Activated naive CD4-positive, alpha-beta T cell treated with anti-CD3 and anti-CD28 coated beads, Interleukin-2, amount 50 U/mL, for 72 hours (primary cell): ENCODE measurements around the gene SIKE1. TPM values are rescaled to one million over a fixed set of nuclear protein-coding genes. Genes with fewer than 3 reads are reported as not detected.
"Not testable (repeated sequence)": the region's sequence is repeated elsewhere in the genome, so short reads cannot be mapped to it uniquely, and the experiment has no call there.

Experiments
- ATAC-seq, 2 donors: fragments of 150-1000 bp; cut with Tn5 transposase; 2 replicates each; pipeline ENCODE4 v1.10.0; 2021; ENCODE audit warnings: mild to moderate bottlenecking in 2 of 2, moderate library complexity in 2 of 2
- DNase-seq, 2 donors: peaks; one replicate each; pipeline ENCODE4 v3.0.0; 2021 to 2022; ENCODE audit warnings: low spot score in 2 of 2
- H3K27ac Mint-ChIP-seq, 2 donors: one replicate each; pipeline ENCODE4 v1.8.0; 2022; ENCODE audit warnings: mild to moderate bottlenecking in 2 of 2, mixed read lengths in 2 of 2
- H3K36me3 Mint-ChIP-seq, 2 donors: one replicate each; pipeline ENCODE4 v1.8.0; 2022; ENCODE audit warnings: mixed read lengths in 2 of 2
- H3K9me3 Mint-ChIP-seq, 2 donors: one replicate each; pipeline ENCODE4 v1.8.0; 2022; ENCODE audit warnings: mixed read lengths in 2 of 2
- total RNA-seq, 2 donors: library from RNA; stranded (reverse); gene quantifications; one replicate each; pipeline ENCODE4 v1.2.3, GENCODE V29; 2022

SIKE1 gene
- total RNA-seq, result 10 to 100 TPM; 61.1 to 76.0 TPM

DNA sequence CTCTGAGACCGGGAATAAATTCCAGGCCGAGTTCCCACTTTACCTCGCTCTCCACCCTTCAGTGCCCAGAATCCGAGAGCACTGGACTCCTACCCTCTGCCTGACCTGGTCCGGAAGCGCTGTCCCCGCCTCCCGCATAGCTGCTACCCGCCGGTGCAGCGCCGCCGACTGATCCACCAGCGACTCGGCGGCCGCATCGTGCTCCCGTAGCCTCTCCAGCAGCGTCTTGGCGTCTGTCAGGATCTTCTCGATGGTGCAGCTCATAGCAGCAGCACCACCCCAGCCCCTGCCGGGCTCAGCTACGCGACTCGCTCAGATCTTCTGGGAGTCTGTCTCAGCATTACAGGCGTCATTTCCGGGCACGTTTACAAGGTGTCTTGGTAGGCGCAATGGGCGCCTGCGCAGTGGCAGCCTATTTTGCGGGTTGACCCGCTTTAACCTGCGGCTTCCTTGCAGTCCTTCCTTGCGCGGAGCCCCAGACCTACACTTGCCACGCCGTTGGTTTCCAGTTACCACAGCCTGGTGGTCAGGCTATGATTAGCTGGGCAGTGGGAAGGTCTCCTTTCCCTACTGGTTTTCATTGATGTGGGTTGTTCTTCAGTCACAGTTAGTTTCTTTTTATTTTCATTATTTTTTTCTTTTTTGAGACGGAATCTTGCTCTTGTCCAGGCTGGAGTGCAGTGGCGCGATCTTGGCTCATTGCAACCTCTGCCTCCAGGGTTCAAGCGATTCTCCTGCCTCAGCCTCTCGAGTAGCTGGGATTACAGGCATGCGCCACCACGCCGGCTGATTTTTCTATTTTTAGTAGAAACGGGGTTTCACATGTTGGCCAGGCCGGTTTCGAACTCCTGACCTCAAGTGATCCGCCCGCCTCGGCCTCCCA is at the start of gene SIKE1:
TSS of gene SIKE1 (minus strand) at position 342 of the 883 bp plus-strand sequence. CDS start at position 264, 78 bp downstream.
- ATAC-seq, result peak; percentile 96 to 100
- peak within 1 kb of the TSS; percentile 97 to 99 for H3K27ac Mint-ChIP-seq
- peak; percentile 89 to 96 for DNase-seq
- no peaks in the 10 kb centered on the region for H3K9me3 Mint-ChIP-seq
- H3K36me3 Mint-ChIP-seq, result peaks cover 19% of the 10 kb centered on the region in 2 donors

DNA sequence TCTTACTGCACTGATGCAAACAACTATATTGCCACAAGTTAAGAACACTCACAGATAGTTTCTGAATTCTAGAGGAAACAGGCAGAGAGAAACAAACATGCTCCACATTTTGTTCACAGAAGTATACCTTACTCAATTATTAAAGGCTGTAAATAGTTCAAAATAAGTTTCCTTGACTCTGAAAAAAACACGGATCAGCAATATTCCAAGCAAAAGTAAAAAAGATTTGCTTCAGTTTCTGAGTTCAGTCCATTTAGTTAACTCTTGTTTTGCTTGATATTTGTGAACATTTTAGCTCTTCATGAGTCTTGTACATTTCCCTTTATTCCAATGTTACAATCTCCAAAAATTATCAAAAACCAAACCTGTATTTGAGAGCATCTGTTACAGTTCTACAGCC is 49.6 kb upstream of the SIKE1 start:
- DNase-seq, ATAC-seq, H3K36me3 Mint-ChIP-seq, H3K27ac Mint-ChIP-seq, H3K9me3 Mint-ChIP-seq: not testable (repeated sequence)

DNA sequence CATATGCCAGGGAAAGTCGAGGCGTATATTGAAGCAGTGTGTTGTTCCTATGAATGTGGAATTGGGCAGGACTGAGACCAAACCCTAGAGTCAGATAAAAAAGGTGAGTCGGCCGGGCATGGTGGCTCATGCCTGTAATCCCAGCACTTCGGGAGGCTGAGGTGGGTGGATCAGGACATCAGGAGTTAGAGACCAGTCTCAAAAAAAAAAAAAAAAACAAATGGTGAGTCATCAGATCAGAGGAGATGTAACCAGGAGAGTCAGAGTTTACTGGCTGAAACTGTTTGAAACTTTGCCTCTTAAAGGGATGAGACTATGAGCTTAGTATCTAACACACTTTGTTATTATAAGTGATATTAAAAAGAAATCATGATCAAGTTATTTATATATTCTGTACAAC is 47.8 kb upstream of the SIKE1 start:
- Mint-ChIP-seq H3K36me3 (peaks cover 10 to 13% of the 10 kb centered on the region in 2 donors), H3K27ac (no peak overlapping the region), H3K9me3 (peaks cover 9 to 10% of the 10 kb centered on the region in 2 donors)
- no peak for ATAC-seq
- DNase-seq, result no peak

DNA sequence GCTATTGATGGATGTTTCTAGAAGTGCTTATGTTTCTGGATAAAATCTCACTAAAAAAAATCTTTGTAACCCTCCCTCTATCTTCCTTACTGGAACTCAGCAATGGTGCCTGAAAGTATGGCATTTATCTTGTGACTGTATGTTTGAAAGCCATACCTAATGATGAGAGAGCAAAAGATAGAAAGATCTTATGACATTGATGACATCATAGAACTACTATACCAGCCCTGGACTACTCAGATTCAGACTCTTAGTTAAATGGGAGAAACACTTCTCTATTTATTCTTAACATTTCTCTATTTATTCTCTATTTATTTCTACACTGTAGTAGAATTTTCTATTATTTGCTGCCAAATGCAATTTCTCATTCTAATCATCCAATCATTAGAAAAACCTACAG is 41.5 kb upstream of the SIKE1 start:
- H3K27ac Mint-ChIP-seq, result no peak overlapping the region
- ATAC-seq, result no peak
- peaks cover 10 to 13% of the 10 kb centered on the region in 2 donors for H3K36me3 Mint-ChIP-seq
- peaks cover 9 to 13% of the 10 kb centered on the region in 2 donors for H3K9me3 Mint-ChIP-seq
- no peak for DNase-seq

DNA sequence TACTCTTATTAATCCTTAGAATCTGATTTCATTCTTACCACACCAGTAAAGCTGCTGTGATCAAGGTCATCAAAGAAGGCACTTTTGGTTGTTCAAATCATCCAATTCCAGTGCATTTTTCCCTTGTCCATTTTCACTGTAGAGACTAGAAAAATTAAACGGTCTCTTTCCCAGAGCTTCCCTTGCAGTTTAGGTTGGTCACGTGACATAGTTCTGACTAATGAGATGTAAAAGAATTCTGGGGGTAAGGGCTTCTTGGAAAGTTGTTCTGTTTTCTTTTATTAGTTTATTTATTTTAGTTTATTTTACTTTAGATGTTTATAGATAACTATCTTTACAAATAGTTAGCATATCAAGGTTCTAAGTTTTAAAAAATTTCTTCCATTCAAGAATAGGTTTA is 39.9 kb upstream of the SIKE1 start:
- Mint-ChIP-seq H3K36me3 (peaks cover 10 to 13% of the 10 kb centered on the region in 2 donors), H3K9me3 (peaks cover 9% of the 10 kb centered on the region in 2 donors), H3K27ac (no peak overlapping the region)
- ATAC-seq (no peak), DNase-seq (no peak)

DNA sequence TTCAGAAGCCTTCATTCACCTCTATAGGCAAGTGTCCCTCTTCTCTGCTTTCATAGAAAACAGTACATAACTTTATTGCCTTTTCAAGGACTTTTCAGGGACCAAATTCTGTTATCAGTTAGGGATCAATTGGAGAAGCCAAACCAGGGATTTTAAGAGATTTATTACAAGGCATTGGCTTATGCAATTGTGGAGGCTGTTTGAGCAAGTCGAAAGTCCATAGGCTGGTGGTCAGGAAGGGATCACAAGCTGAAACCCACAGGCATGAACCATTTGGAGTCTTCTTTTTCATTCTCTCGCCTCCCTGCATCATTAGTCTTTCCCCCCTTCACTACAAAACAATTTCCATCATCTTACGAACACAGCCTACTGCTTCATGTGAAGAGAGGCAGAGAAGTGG is 39.4 kb upstream of the SIKE1 start:
- ATAC-seq, result no peak
- peaks cover 6 to 9% of the 10 kb centered on the region in 2 donors for H3K9me3 Mint-ChIP-seq
- no peak overlapping the region for H3K27ac Mint-ChIP-seq
- H3K36me3 Mint-ChIP-seq, result peaks cover 6 to 11% of the 10 kb centered on the region in 2 donors
- no peak for DNase-seq

DNA sequence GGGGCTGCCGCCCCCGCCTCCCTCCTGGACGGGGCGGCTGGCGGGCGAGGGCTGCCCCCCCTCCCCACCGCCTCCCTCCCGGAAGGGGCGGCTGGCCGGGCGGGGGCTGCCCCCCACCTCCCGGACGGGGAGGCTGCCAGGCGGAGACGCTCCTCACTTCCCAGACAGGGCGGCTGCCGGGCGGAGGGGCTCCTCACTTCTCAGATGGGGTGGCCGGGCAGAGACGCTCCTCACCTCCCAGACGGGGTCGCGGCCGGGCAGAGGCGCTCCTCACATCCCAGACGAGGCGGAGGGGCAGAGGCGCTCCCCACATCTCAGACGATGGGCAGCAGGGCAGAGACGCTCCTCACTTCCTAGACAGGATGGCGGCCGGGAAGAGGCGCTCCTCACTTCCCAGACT is 24.0 kb upstream of the SIKE1 start:
- ATAC-seq, H3K36me3 Mint-ChIP-seq, DNase-seq, H3K9me3 Mint-ChIP-seq, H3K27ac Mint-ChIP-seq: not testable (repeated sequence)

DNA sequence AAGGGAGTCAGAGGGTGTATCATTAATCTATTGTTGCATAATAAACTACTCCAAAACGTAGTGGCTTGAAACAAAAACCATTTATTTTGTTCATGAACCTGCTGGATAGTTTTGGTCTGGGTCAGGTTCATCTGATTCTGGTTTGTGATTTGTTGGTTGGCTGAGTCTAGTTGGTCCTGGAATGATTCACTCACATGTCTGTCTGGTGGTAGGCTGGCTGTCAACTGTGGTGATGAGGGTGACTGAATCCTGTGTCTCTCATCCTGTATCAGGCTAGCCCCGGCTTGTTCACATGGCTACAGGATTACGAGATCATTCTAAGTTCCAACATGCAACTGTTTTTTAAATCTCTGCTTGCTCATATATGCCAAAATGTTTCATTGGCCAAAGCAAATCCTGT is 22.5 kb upstream of the SIKE1 start:
- no peak overlapping the region for H3K27ac Mint-ChIP-seq
- DNase-seq, result no peak
- peak in 1 of 2 donors; percentile 31 for ATAC-seq
- no peaks in the 10 kb centered on the region for H3K36me3 Mint-ChIP-seq
- H3K9me3 Mint-ChIP-seq, result no peaks in the 10 kb centered on the region

DNA sequence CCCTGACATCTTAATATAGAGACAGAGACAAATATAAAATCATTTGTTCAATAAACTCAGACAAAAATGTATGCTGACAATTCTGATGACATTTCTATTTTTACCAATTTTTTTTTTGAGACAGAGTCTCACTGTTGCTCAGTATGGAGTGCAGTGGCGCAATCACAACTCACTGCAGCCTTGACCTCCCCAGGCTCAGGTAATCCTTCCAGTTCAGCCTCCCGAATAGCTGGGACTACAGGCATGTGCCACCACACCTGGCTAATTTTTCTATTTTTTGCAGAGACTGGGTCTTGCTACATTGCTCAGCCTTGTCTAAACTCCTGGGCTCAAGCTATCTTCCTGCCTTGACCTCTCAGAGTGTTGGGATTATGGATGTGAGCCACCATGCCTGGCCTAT is 13.6 kb upstream of the SIKE1 start:
- Mint-ChIP-seq H3K36me3 (peaks cover 0 to 4% of the 10 kb centered on the region in 2 donors), H3K9me3 (peaks cover 0 to 4% of the 10 kb centered on the region in 2 donors), H3K27ac (no peak overlapping the region)
- no peak for DNase-seq
- ATAC-seq, result no peak

DNA sequence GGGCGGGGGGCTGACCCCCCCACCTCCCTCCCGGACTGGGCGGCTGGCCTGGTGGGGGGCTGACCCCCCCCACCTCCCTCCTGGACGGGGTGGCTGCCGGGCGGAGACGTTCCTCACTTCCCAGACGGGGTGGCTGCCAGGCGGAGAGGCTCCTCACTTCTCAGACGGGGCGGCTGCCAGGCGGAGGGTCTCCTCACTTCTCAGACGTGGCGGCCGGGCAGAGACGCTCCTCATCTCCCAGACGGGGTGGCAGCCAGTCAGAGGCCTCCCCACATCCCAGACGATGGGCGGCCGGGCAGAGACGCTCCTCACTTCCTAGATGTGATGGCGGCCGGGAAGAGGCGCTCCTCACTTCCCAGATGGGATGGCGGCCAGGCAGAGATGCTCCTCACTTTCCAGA is 10.1 kb upstream of the SIKE1 start:
- not testable (repeated sequence) for ATAC-seq, DNase-seq, H3K27ac Mint-ChIP-seq
- Mint-ChIP-seq H3K36me3 (peaks cover 12 to 20% of the 10 kb centered on the region in 2 donors), H3K9me3 (peaks cover 7 to 22% of the 10 kb centered on the region in 2 donors)

DNA sequence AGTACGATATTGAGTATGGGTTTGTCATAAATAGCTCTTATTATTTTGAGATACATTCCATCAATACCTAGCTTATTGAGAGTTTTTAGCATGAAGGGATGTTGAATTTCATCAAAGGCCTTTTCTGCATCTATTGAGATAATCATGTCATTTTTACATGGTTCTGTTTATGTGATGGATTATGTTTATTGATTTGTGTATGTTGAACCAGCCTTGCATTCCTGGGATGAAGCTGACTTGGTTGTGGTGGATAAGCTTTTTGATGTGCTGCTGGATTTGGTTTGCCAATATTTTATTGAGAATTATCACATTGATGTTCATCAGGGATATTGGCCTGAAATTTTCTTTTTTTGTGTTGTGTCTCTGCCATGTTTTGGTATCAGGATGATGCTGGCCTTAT is 6.0 kb upstream of the SIKE1 start:
- peaks cover 12 to 20% of the 10 kb centered on the region in 2 donors for H3K36me3 Mint-ChIP-seq
- H3K9me3 Mint-ChIP-seq, result peaks cover 7 to 22% of the 10 kb centered on the region in 2 donors
- H3K27ac Mint-ChIP-seq, ATAC-seq, DNase-seq: not testable (repeated sequence)

DNA sequence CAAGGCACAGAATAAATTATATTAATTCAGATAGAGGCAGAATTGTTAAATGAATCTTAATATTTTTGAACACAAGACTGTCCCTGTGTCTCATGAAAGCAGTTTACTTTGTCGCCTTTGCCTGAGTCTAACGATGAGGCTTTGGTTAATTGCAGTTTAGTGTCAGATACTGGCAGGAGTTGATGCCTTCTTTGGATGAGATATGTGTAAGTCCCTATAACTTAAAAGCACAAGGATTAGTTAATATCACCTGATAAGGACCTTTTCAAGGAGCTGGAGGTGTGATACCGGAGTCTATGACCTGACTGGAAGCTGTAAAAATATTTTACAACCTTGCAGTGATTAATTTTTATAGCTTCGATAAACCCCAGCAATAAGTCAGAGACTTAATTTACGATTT is 2.0 kb upstream of the SIKE1 start:
- no peak for DNase-seq
- no peak for ATAC-seq

DNA sequence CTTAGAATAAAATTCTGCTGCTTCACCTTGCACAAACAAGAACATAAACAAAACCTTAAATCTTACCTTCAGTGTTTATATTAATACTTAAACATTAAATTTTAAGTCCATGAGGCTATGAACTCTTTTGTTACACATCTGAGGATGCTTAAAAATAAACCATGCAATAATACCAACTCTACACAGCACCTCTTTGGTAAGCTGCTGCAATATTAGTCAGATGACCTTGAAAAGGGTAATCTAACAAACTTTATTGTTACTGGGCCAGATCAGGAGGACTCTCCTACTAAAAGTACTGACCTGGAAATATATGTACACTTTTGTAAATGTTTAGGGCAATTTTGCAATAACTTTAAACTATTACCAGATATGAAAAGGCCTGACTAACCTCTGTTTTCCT is 763 bp downstream of the SIKE1 start:
- no peaks in the 10 kb centered on the region for H3K9me3 Mint-ChIP-seq
- no peak for ATAC-seq
- peak overlapping the region; percentile 97 to 99 for H3K27ac Mint-ChIP-seq
- peaks cover 19% of the 10 kb centered on the region in 2 donors for H3K36me3 Mint-ChIP-seq
- no peak for DNase-seq

More for the DNA sequence above, 2.0 kb upstream of the SIKE1 start:
- Mint-ChIP-seq H3K36me3 (peaks cover 21 to 30% of the 10 kb centered on the region in 2 donors), H3K27ac (no peak overlapping the region), H3K9me3 (peaks cover 4 to 15% of the 10 kb centered on the region in 2 donors)

DNA sequence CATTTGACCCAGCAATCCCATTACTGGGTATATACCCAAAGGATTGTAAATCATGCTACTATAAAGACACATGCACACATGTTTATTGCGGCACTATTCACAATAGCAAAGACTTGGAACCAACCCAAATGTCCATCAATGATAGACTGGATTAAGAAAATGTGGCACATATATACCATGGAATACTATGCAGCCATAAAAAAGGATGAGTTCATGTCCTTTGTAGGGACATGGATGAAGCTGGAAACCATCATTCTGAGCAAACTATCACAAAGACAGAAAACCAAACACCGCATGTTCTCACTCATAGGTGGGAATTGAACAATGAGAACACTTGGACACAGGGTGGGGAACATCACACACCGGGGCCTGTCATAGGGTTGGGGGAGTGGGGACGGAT is 3.8 kb downstream of the SIKE1 start:
- H3K9me3 Mint-ChIP-seq, DNase-seq, H3K27ac Mint-ChIP-seq, ATAC-seq: not testable (repeated sequence)
- H3K36me3 Mint-ChIP-seq, result peaks cover 19% of the 10 kb centered on the region in 2 donors

DNA sequence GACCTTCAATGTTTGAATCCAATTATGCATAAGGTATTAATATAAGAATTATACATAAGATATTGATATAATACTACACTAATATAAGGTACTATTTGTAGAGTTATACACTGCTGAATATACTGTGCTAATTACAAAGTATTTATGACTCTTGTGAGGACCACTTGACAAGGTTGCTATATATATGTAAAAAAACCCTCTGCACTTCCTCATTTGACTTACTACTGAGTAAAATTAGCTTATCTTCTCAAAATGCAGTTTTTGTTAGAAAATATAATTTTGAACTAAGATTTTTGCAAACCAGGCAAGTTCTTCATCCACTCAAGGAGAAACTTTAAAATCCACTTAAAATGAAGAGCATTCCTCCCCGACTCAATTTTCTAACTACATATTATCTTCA is 8.5 kb downstream of the SIKE1 start:
- Mint-ChIP-seq H3K36me3 (no peaks in the 10 kb centered on the region), H3K9me3 (no peaks in the 10 kb centered on the region), H3K27ac (no peak overlapping the region)

DNA sequence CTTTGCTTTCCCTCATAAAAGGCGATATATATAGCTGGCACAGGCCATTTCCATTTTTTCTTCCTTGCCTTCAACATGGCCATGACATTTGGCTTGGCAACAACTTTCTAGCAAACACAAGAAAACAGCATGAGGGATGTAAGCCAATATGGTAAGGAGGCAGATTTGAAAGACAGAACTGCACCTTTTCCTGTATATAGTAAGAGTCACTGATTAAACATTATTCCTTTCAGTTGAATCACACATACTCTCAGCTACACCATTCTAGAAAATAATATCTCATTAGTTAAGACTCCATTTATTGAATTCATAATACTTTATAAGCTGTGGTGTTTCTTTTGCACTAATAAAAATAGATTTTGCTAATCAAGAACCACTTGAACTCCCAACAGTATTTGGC is 9.5 kb downstream of the SIKE1 start:
- Mint-ChIP-seq H3K36me3 (no peaks in the 10 kb centered on the region), H3K9me3 (no peaks in the 10 kb centered on the region), H3K27ac (no peak overlapping the region)
- ATAC-seq (no peak), DNase-seq (no peak)

More for the DNA sequence above, 8.5 kb downstream of the SIKE1 start:
- DNase-seq (no peak), ATAC-seq (no peak)

DNA sequence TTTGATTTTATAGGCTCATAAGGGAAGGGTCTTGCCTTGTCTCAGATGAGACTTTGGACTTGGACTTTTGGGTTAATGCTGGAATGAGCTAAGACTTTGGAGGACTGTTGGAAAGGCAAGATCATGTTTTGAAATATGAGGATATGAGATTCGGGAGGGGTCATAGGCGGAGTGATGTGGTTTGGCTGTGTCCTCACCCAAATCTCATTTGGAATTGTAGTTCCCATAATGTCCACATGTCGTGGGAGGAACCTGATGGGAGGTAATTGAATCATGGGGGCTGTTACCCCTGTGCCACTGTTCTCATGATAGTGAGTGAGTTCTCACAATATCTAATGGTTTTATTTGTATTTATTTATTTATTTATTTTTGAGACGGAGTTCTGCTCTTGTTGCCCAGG is 15.8 kb downstream of the SIKE1 start:
- Mint-ChIP-seq H3K9me3 (peaks cover 0 to 7% of the 10 kb centered on the region in 2 donors), H3K36me3 (peaks cover 0 to 8% of the 10 kb centered on the region in 2 donors), H3K27ac (no peak overlapping the region)
- DNase-seq (no peak), ATAC-seq (no peak)
